HCT116 (cell line): ENCODE data around the gene TUBB4A. TPM values are rescaled to one million over a fixed set of nuclear protein-coding genes. Genes with fewer than 3 reads are reported as not detected.

ENCODE experiments used
- ATAC-seq: fragments of 200-7000 bp; cut with Tn5 transposase; 2 replicates; pipeline ENCODE4 v1.9.1; 2020; ENCODE audit warnings: mild to moderate bottlenecking, moderate library complexity
- BruUV-seq: library from RNA; stranded (reverse); fragments of 400-500 nt; replicated peaks from 2 replicates; lab custom pipeline; 2021; lab: Mats Ljungman, UMichigan
- CTCF ChIA-PET: fragments of 300-600 bp; sonication (Branson Sonifier 250); formaldehyde crosslinking; loops from one replicate; lab custom pipeline; 2021; ENCODE audit warnings: antibody characterized with exemption; lab: Charles Lee
- POLR2A ChIA-PET: fragments of 300-600, 350-600 bp; sonication (Branson Sonifier 250); formaldehyde crosslinking; loops from one replicate; lab custom pipeline; 2021; ENCODE audit warnings: antibody characterized with exemption; lab: Charles Lee
- RAD21 ChIA-PET, 2 experiments: fragments of 300-600 bp; sonication (Branson Sonifier 250); formaldehyde crosslinking; loops; one replicate each; lab custom pipeline; 2023; ENCODE audit warnings: low total read pairs in 2 of 2; ENCODE audit not compliant: uncharacterized antibody in 2 of 2, unreplicated experiment in 2 of 2, low non-redundant PET in 1 of 2; lab: Charles Lee
- DNase-seq: peaks from one replicate; pipeline ENCODE4 v3.0.0-alpha.2; 2010; ENCODE audit warnings: low read depth, low spot score
- H2AFZ ChIP-seq: fragments of 200-600 bp; shearing (Covaris generic), sonication (generic); 2 replicates; pipeline ENCODE4 v1.6.1; 2017; ENCODE audit warnings: low read depth, mixed run types, mixed read lengths, antibody characterized with exemption, low read length; ENCODE audit not compliant: poor library complexity, severe bottlenecking
- H3K27ac ChIP-seq: 2 replicates; pipeline ENCODE4 v1.5.1; 2012; ENCODE audit warnings: low read depth, low read length
- H3K27me3 ChIP-seq: fragments of 200-600 bp; sonication (generic); 2 replicates; pipeline ENCODE4 v1.6.1; 2016; ENCODE audit warnings: mixed run types, low read length, mixed read lengths; ENCODE audit not compliant: insufficient read depth
- H3K36me3 ChIP-seq, 2 experiments: fragments of 200-500 bp in 1 of 2; fragments of 200-600 bp in 1 of 2; sonication (Bioruptor generic) in 1 of 2; sonication (generic) in 1 of 2; 2 replicates each; pipeline versions ENCODE4 v1.5.1 to v1.6.1; 2014 to 2016; ENCODE audit warnings: low read length in 2 of 2, inconsistent platforms in 1 of 2, mixed read lengths in 1 of 2, mixed run types in 1 of 2; ENCODE audit not compliant: insufficient read depth in 2 of 2, control insufficient read depth in 1 of 2
- H3K4me1 ChIP-seq, 2 experiments: fragments of 200-600 bp in 1 of 2; sonication (generic) in 1 of 2; 2 replicates each; pipeline versions ENCODE4 v1.5.1 to v1.6.1; 2012 to 2017; ENCODE audit warnings: low read length in 2 of 2, inconsistent platforms in 1 of 2, mild to moderate bottlenecking in 1 of 2, mixed read lengths in 1 of 2, mixed run types in 1 of 2, moderate library complexity in 1 of 2; ENCODE audit not compliant: insufficient read depth in 2 of 2, control insufficient read depth in 1 of 2
- H3K4me2 ChIP-seq: fragments of 200-600 bp; sonication (generic); 2 replicates; pipeline ENCODE4 v1.6.1; 2017; ENCODE audit warnings: mixed run types, low read length, mixed read lengths
- H3K4me3 ChIP-seq, 2 experiments: fragments of 200-600 bp in 1 of 2; sonication (generic) in 1 of 2; replicated peaks in 1 of 2; 2 replicates each; pipeline ENCODE4 v1.5.1; 2011 to 2016; ENCODE audit warnings: low read length in 2 of 2, control low read depth in 1 of 2, low read depth in 1 of 2, mild to moderate bottlenecking in 1 of 2, mixed read lengths in 1 of 2, mixed run types in 1 of 2
- H3K79me2 ChIP-seq: fragments of 200-600 bp; sonication (generic); 2 replicates; pipeline ENCODE4 v1.6.1; 2017; ENCODE audit warnings: mild to moderate bottlenecking, mixed run types, low read length, moderate library complexity, mixed read lengths; ENCODE audit not compliant: insufficient read depth
- H3K9ac ChIP-seq: fragments of 200-600 bp; sonication (generic); 2 replicates; pipeline ENCODE4 v1.6.1; 2016; ENCODE audit warnings: low read length, mixed read lengths
- H3K9me2 ChIP-seq: fragments of 200-600 bp; sonication (generic), shearing (Covaris generic); 2 replicates; pipeline ENCODE4 v1.6.1; 2017; ENCODE audit warnings: mixed run types, mild to moderate bottlenecking, moderate library complexity; ENCODE audit not compliant: insufficient read depth
- H3K9me3 ChIP-seq, 2 experiments: fragments of 200-500 bp in 1 of 2; fragments of 200-600 bp in 1 of 2; sonication (Bioruptor generic) in 1 of 2; sonication (generic) in 1 of 2; 2 replicates each; pipeline ENCODE4 v1.6.1; 2014 to 2017; ENCODE audit warnings: low read length in 2 of 2, mixed read lengths in 2 of 2, inconsistent platforms in 1 of 2, low read depth in 1 of 2, mild to moderate bottlenecking in 1 of 2, mixed run types in 1 of 2, moderate library complexity in 1 of 2; ENCODE audit not compliant: control insufficient read depth in 1 of 2, insufficient read depth in 1 of 2
- H4K20me1 ChIP-seq: fragments of 200-600 bp; sonication (generic), shearing (Covaris generic); 2 replicates; pipeline ENCODE4 v1.6.1; 2017; ENCODE audit warnings: mixed run types, mild to moderate bottlenecking, moderate library complexity; ENCODE audit not compliant: insufficient read depth
- CBX3 ChIP-seq: IDR thresholded peaks from 2 replicates; pipeline ENCODE4 v1.6.1; 2012; ENCODE audit warnings: low read depth
- EGR1 ChIP-seq: IDR thresholded peaks from 2 replicates; pipeline ENCODE4 v1.6.1; 2012; ENCODE audit warnings: low read depth
- EZH2phosphoT487 ChIP-seq: fragments of 200-600 bp; IDR thresholded peaks from 2 replicates; pipeline ENCODE4 v1.6.1; 2018; ENCODE audit warnings: antibody characterized with exemption, borderline replicate concordance
- FOSL1 ChIP-seq: IDR thresholded peaks from 2 replicates; pipeline ENCODE4 v1.6.1; 2012; ENCODE audit warnings: low read depth
- JUND ChIP-seq: IDR thresholded peaks from 2 replicates; pipeline ENCODE4 v1.6.1; 2012
- POLR2A ChIP-seq: IDR thresholded peaks from 2 replicates; pipeline ENCODE4 v1.7.0; 2011; ENCODE audit warnings: borderline replicate concordance; ENCODE audit not compliant: insufficient read depth, insufficient read length; ENCODE audit errors: extremely low read depth
- POLR2AphosphoS5 ChIP-seq: IDR thresholded peaks from 2 replicates; pipeline ENCODE4 v1.6.1; 2011; ENCODE audit warnings: mild to moderate bottlenecking, low read depth, low read length, moderate library complexity
- RAD21 ChIP-seq: IDR thresholded peaks from 2 replicates; pipeline ENCODE4 v1.6.1; 2012; ENCODE audit warnings: low read depth, mild to moderate bottlenecking
- REST ChIP-seq: IDR thresholded peaks from 2 replicates; pipeline ENCODE4 v1.6.1; 2012; ENCODE audit warnings: low read depth
- SP1 ChIP-seq: IDR thresholded peaks from 2 replicates; pipeline ENCODE4 v1.6.1; 2012; ENCODE audit warnings: low read depth
- ZFX ChIP-seq: fragments of 450-650 bp; IDR thresholded peaks from 2 replicates; pipeline ENCODE4 v1.6.1; 2017
- intact Hi-C: fragments of 100-400 bp; cut with micrococcal nuclease; formaldehyde crosslinking; loops from 2 replicates; pipeline ENCODE4 v1.10.0; 2022
- total RNA-seq: library from RNA; stranded (reverse); gene quantifications from one replicate; pipeline ENCODE4 v1.2.1, GENCODE V29; 2021; ENCODE audit not compliant: unreplicated experiment
- TF ChIP-seq, protein P1 (sequence below), 3 experiments: fragments of 200-600 bp in 1 of 3; sonication (generic) in 1 of 3; IDR thresholded peaks in 2 of 3; conservative IDR thresholded peaks in 1 of 3; 2 replicates each; pipeline ENCODE4 v1.5.1; 2012 to 2017; ENCODE audit warnings: low read depth in 2 of 3, low read length in 2 of 3, antibody characterized with exemption in 1 of 3, borderline replicate concordance in 1 of 3, control low read depth in 1 of 3, mild to moderate bottlenecking in 1 of 3, mixed read lengths in 1 of 3, mixed run types in 1 of 3, moderate library complexity in 1 of 3; ENCODE audit not compliant: insufficient read depth in 1 of 3
- TF ChIP-seq, protein P2 (sequence below): IDR thresholded peaks from 2 replicates; pipeline ENCODE4 v1.6.1; 2011; ENCODE audit warnings: mild to moderate bottlenecking, low read length, moderate library complexity; ENCODE audit not compliant: insufficient replicate concordance; ENCODE audit errors: extremely low read depth
- TF ChIP-seq, protein P3 (sequence below): IDR thresholded peaks from 2 replicates; pipeline ENCODE4 v1.6.1; 2012

TUBB4A gene
- total RNA-seq, 1 experiment from 2014 or later = 32.5 TPM

GRCh38 chr19:6452899-6453298 is 49.2 kb downstream of the TUBB4A start:
- CTCF ChIA-PET = no interaction called here
- H3K4me2 ChIP-seq = no peak overlapping the region
- no peak overlapping the region for H3K9ac ChIP-seq
- POLR2A ChIA-PET = no interaction called here
- BruUV-seq = no TSS peak
- H4K20me1 ChIP-seq = no peaks in the 10 kb centered on the region
- RAD21 ChIA-PET = no interaction called here
- DNase-seq (no peak), ATAC-seq (no peak)
- H3K9me3 ChIP-seq = peaks cover 0 to 13% of the 10 kb centered on the region in 2 experiments; a peak in 2 of 4 replicates
- no peak overlapping the region for H3K4me3 ChIP-seq
- no peaks in the 10 kb centered on the region for H3K9me2 ChIP-seq
- no peak for TF ChIP-seq EZH2phosphoT487
- TF ChIP-seq POLR2A = no peak
- no peak for TF ChIP-seq SP1
- peaks cover 10 to 22% of the 10 kb centered on the region in 2 experiments for H3K36me3 ChIP-seq
- intact Hi-C loops = no loop called here
- H3K79me2 ChIP-seq = no peaks in the 10 kb centered on the region
- H3K27me3 ChIP-seq = no peaks in the 10 kb centered on the region
- H3K27ac ChIP-seq = no peak overlapping the region
- H2AFZ ChIP-seq = no peak overlapping the region
- H3K4me1 ChIP-seq = peaks cover 5 to 6% of the 10 kb centered on the region in 2 experiments

- ChIA-PET CTCF (no interaction called here), POLR2A (no interaction called here), RAD21 (no interaction called here)
- Histone ChIP-seq H3K4me2 (no peak overlapping the region), H3K27me3 (no peaks in the 10 kb centered on the region), H3K9ac (no peak overlapping the region), H3K4me1 (no peaks in the 10 kb centered on the region), H3K9me3 (peaks cover 0 to 13% of the 10 kb centered on the region in 2 experiments; a peak in 2 of 4 replicates), H3K4me3 (no peak overlapping the region), H2AFZ (no peak overlapping the region), H3K36me3 (peaks cover 10 to 22% of the 10 kb centered on the region in 2 experiments), H4K20me1 (no peaks in the 10 kb centered on the region), H3K9me2 (no peaks in the 10 kb centered on the region), H3K79me2 (no peaks in the 10 kb centered on the region), H3K27ac (no peak overlapping the region)
- ATAC-seq (no peak), DNase-seq (no peak)
- no TSS peak for BruUV-seq
- intact Hi-C loops = no loop called here
- TF ChIP-seq, protein P1, sequence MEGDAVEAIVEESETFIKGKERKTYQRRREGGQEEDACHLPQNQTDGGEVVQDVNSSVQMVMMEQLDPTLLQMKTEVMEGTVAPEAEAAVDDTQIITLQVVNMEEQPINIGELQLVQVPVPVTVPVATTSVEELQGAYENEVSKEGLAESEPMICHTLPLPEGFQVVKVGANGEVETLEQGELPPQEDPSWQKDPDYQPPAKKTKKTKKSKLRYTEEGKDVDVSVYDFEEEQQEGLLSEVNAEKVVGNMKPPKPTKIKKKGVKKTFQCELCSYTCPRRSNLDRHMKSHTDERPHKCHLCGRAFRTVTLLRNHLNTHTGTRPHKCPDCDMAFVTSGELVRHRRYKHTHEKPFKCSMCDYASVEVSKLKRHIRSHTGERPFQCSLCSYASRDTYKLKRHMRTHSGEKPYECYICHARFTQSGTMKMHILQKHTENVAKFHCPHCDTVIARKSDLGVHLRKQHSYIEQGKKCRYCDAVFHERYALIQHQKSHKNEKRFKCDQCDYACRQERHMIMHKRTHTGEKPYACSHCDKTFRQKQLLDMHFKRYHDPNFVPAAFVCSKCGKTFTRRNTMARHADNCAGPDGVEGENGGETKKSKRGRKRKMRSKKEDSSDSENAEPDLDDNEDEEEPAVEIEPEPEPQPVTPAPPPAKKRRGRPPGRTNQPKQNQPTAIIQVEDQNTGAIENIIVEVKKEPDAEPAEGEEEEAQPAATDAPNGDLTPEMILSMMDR (IDR thresholded peaks at IDR 0.05 in 2 of 3, conservative IDR thresholded peaks at IDR 0.05 in 1 of 3; ENCODE audit: borderline replicate concordance in 1 of 3, insufficient read depth in 1 of 3, low read depth in 2 of 3, low read length in 2 of 3) = no peak
- TF ChIP-seq, protein P2, sequence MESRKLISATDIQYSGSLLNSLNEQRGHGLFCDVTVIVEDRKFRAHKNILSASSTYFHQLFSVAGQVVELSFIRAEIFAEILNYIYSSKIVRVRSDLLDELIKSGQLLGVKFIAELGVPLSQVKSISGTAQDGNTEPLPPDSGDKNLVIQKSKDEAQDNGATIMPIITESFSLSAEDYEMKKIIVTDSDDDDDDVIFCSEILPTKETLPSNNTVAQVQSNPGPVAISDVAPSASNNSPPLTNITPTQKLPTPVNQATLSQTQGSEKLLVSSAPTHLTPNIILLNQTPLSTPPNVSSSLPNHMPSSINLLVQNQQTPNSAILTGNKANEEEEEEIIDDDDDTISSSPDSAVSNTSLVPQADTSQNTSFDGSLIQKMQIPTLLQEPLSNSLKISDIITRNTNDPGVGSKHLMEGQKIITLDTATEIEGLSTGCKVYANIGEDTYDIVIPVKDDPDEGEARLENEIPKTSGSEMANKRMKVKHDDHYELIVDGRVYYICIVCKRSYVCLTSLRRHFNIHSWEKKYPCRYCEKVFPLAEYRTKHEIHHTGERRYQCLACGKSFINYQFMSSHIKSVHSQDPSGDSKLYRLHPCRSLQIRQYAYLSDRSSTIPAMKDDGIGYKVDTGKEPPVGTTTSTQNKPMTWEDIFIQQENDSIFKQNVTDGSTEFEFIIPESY = no peak
- TF ChIP-seq CBX3 (no peak), REST (no peak), ZFX (no peak), JUND (no peak), EGR1 (no peak), RAD21 (no peak), EZH2phosphoT487 (no peak), FOSL1 (no peak), POLR2AphosphoS5 (no peak)
- TF ChIP-seq, protein P3, sequence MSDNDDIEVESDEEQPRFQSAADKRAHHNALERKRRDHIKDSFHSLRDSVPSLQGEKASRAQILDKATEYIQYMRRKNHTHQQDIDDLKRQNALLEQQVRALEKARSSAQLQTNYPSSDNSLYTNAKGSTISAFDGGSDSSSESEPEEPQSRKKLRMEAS = no peak
Measured at GRCh38 chr19:6452223-6452614, 49.9 kb downstream of the TUBB4A start.
